Fibroblast of gingiva (primary cell): ENCODE data around the gene HECTD3.
"Not testable (repeated sequence)": the region's sequence is repeated elsewhere in the genome, so short reads cannot be mapped to it uniquely, and the experiment has no call there.

Experiments used
- DNase-seq: peaks from one replicate; pipeline ENCODE4 v3.0.0-alpha.2; 2011; ENCODE audit warnings: low read depth

HECTD3 gene

DNA sequence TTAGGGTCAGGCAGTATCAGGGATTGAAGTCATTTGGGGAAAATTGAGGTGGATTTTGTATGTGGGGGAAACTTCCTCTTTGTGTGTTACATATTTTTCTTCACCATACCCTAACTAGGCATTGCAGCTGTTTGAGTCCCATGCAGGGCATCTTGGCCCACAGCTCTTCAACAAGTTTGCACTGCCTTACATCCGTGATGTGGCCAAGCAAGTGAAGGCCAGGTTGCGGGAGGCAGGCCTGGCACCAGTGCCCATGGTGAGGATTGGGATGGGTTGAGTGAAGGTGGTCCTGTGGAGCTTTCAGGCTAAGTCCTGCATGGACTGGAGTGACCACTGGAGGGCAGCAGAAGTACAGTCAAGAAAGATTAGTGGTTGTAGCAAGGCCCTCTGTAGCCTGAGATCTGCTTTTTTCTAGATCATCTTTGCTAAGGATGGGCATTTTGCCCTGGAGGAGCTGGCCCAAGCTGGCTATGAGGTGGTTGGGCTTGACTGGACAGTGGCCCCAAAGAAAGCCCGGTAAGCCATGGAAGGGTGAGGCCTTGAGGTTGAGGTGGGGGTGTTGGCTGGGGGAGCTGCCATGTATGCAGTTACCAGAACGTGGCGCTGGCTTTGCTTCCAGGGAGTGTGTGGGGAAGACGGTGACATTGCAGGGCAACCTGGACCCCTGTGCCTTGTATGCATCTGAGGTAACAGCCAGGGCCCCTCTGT lies 3.4 kb upstream of the HECTD3 start:
- peak; percentile 90 for DNase-seq

DNA sequence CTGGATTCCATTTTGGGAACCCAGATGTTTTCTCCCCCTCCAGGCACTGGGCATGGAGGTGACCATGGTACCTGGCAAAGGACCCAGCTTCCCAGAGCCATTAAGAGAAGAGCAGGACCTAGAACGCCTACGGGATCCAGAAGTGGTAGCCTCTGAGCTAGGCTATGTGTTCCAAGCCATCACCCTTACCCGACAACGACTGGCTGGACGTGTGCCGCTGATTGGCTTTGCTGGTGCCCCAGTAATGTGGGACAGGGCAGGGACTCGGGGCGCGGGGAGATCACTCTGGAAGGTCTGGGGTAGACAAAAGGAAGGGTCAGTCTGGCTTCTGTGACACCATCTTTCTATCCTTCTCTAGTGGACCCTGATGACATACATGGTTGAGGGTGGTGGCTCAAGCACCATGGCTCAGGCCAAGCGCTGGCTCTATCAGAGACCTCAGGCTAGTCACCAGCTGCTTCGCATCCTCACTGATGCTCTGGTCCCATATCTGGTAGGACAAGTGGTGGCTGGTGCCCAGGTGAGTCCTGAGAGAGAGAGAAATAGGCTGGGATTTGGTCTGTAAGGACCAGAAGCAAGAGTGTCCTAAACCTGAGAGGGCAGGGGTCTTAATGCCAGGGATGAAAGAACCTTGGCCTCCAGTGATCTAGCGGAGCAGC lies 2.6 kb upstream of the HECTD3 start:
- no peak for DNase-seq

- DNase-seq: peak; percentile 62
Measured at GRCh38 chr1:45012639-45013278, 1.6 kb upstream of the HECTD3 start.

GRCh38 chr1:45011837-45012638 lies 914 bp upstream of the HECTD3 start, which contains the start of gene UROD:
Gene UROD, plus strand, starts transcription at chr1:45012254. Its CDS starts 12 bp downstream, at chr1:45012266.
- DNase-seq: peak; percentile 95

DNA sequence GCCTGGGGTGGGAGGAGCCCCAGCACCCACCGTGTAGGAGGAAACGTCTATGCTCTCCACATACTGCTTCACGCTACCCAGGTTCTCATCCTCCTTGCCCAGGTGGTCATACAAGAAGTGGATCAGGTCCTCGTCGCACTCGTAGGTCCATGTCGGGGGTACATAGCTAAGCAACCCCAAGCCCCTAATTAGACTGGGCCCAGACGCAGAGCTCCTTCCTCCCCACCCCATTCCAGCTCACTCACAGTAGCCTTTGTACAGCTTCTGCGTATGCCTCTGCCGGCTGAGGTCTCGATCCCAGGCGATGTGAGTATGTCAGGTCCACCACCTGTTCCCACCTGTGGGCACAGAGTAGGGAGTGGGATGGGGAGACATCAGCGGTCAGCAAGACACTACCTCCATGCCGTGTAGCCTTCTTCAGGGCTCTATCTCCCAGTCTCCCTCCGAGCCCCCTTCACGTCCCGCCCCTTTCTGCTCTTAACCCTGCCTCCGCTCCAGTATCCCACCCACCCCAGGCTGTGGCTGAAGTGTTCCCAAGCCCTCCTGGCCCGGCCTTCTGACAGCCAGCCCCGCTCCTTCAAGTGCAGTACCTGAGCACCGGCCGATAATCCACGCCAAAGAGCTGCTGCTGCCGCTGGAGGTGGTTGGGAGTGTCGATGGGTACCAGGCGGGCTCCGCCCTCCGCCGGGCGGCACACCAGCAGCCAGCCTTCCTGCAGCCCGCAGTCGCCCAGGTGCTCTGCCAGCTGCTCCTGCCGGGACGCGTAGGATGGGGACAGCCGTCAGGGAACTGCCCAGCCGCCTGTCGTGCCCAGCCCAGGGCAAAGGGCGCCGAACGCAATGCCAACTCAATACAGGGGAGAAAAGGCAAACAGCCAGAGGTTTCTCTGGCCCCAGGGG lies 919 bp downstream of the HECTD3 start:
- DNase-seq: no peak

DNA sequence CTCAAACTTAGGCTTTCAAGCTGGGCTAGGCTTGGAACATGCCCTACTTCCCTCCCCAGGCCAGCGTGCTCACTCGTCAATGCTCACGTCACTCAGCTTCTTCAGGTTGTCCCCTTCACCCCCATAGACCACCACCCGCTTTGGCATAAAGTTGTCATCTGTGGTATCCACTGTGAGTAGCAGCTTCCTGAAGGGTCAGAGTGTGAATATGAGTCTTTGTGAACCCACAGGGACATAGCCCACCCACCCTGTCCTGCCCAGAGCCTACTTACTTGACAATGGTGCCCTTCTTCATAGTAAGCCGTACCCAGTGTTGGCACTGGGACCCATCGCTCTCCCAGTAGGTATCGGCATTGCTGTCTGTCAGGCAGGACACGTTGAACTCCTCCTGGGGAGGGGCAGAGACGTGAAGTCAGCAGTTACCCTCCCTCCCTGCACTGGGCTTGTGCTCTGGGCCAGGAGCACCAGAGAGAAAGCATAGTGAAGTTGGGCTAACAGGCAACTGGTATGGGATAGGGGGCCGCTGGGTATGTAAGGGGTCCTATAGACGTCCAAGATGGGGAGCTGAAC lies 1.7 kb downstream of the HECTD3 start:
- no peak for DNase-seq

DNA sequence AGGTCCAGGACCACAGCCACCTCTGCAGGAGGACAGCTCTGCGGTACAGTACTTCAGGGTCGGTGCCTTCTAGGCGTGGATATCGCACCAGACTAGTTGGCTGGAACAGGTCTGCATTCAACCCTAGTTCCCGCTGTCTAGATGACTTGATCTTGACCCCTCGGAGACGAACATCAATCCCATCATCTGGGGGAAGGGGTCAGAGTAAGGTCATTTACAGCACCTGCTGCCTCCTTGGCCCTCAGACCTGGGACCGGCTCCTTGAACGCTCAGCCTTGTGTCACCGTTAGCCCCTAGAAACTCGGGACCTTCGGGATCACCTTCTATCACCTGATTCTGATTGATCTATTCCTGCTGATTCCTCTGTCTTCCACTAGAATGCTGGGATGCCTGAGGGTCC lies 2.6 kb downstream of the HECTD3 start:
- DNase-seq: no peak

- DNase-seq: no peak
Measured at GRCh38 chr1:45008076-45008475, 3.0 kb downstream of the HECTD3 start.

DNA sequence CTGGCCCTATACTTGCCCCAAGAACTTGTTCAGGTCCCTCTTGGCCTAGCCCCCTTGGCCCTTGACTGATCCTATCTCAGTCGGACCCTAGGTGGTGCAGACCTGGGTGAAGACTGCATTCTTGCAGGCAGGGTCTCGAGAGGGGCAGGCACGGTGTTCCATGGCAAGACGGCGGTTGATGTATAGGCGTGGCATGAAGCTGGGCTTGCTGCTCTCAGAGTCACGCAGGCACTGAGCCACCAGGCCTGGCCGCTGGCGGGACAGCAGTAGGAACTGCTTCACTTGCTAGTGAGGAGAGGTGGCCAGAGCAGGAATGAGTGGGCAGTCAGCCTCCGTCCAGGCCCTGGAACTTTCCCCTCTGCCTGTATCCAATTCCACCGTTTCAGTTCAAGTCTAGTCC lies 3.8 kb downstream of the HECTD3 start:
- DNase-seq: no peak

DNA sequence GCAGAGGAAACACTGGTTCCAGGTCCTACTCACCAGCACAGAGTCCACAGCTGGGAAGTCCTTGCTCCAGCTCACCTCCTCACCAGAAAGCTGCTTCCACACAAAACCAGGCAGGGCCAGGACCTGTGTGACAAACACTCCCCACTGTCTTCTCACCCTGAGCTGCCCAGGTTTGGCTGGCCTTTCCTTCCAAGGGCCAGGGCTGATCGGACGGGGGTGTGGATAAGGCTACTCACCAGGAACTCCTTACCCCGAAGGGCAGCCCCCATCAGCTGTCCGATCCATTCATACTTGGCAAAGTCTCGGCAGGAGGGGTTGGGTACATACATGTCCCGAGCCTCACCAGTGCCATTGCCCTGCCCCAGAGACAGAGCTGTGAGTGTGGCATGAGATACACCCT lies 5.4 kb downstream of the HECTD3 start:
- no peak for DNase-seq

DNA sequence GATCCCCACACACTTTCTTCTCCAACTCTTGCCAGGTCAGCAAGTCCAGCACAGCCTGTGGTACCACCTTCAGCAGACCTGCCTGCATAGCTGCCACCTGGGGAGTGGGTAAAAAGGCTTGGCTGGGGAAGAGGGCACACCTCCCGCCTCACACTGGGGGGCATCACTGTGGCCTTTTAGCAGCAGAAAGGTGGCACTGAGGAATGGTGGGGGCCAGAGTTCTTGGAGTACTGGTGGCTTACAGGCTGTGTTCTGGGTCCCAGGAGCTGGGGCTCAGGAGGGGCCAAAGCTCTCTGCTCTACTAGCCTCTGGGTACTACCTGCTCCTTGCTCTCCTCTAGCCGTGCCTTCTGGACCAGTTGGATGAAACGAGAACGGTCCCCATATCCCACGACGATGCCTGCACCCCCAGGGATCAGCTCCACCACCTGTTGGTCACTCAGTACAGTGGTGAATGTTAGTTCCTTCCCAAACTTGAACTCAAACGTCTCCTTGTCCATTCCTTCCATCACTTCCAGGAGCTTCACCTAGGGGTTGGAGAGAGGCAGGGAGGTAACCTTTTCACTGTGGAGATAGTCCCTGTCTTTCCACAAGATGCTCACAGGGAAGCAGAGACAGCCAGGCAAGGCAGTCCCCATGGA lies 6.7 kb downstream of the HECTD3 start:
- no peak for DNase-seq

DNA sequence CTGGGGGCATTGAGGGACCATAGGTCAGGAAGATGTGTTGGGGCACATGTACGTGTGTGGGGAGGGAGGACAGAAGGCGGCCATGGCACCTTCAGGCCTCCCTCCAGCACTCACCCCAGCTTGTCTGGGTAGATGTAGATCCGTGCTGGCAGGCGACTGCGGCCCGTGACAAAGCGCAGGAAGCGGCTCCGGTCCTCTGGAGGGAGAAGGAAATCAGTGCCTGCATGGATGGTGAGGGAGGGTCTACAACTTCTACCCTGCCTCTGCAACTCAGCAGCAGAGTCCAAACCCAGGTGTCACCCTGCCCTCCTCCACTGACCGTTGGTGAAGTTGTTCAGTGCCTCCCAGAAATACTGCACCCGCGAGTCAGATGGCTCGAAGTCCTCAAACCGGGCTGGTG lies 7.4 kb downstream of the HECTD3 start:
- DNase-seq: no peak

GRCh38 chr1:45002650-45003645 lies 8.2 kb downstream of the HECTD3 start:
- no peak for DNase-seq

- DNase-seq: not testable (repeated sequence)
Measured at GRCh38 chr1:45001576-45001975, 9.5 kb downstream of the HECTD3 start.

DNA sequence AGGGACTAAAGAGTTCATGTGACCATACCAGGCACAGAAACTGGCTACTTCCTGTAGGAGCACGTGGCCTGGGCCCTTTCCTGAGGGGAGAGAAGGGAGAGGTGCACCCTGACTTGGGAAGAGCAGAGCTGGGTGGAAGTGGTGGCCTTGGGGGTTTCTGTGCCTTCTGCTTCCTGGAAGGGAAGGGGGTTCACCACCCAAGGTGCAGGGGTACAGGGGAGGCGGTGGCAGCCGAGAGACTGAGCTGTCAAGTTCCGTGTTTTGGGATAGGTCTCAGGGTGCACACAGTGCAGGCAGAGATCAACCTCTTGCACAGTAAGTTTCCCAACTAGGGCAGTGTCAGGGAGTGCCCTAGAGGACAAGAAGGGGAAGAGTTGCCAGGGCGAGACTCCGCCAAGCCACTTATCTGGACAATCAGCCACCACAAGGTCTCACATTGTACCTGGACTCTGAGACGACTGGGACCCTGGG lies 10.1 kb downstream of the HECTD3 start:
- peak; percentile 29 for DNase-seq

DNA sequence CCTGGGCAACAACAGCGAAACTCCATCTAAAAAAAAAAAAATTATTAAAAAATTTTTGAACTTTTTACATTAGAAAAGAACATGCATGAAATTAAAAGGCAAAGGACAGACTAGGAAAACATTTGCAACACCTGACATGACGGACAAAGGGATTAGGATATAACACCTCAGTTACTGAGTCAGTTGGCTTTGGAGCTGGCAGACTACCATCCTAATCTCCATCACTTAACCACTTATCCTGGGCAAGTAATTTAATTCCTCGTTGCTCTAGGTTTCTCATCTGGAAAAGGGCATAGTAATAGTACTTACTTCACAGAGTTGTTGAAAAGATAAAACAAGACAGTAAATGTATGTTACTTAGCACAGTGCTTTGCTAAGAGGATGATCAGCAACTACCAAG lies 11.9 kb downstream of the HECTD3 start:
- DNase-seq: no peak

- no peak for DNase-seq
Measured at GRCh38 chr1:44995467-44996238, 15.5 kb downstream of the HECTD3 start.

- no peak for DNase-seq
Measured at GRCh38 chr1:44994309-44994898, 16.7 kb downstream of the HECTD3 start.
